Kidney (tissue), 14 donors: ENCODE data around the gene ATAD3A. TPM values are rescaled to one million over a fixed set of nuclear protein-coding genes. Genes with fewer than 3 reads are reported as not detected.

Source experiments
- DNase-seq, 5 donors: peaks; one replicate each; pipeline ENCODE4 v3.0.0-alpha.2; 2013 to 2020
- FAIRE-seq: peaks from 2 replicates; lab custom pipeline; 2012; peaks lifted over from hg19 to GRCh38; lab: Jason Lieb, UNC
- H3K27ac ChIP-seq, 2 donors: one replicate each; pipeline ENCODE4 v1.7.0; 2013; ENCODE audit warnings: low read depth in 2 of 2, low read length in 2 of 2, inconsistent platforms in 1 of 2
- H3K27me3 ChIP-seq: one replicate; pipeline ENCODE4 v1.7.1; 2013; ENCODE audit warnings: low read length, inconsistent platforms; ENCODE audit not compliant: control insufficient read depth, insufficient read depth
- H3K36me3 ChIP-seq, 3 donors: one replicate each; pipeline versions ENCODE4 v1.7.0 to v1.7.1; 2013; ENCODE audit warnings: low read length in 3 of 3, control low read depth in 1 of 3, inconsistent platforms in 1 of 3; ENCODE audit not compliant: insufficient read depth in 3 of 3, control insufficient read depth in 2 of 3
- H3K4me1 ChIP-seq, 3 donors: one replicate each; pipeline versions ENCODE4 v1.7.0 to v1.7.1; 2013; ENCODE audit warnings: low read length in 3 of 3, inconsistent platforms in 1 of 3, low read depth in 1 of 3; ENCODE audit not compliant: control insufficient read depth in 2 of 3, insufficient read depth in 2 of 3
- H3K4me3 ChIP-seq, 3 donors: one replicate each; pipeline versions ENCODE4 v1.7.0 to v1.8.1; 2013; ENCODE audit warnings: low read length in 3 of 3, control low read depth in 1 of 3, inconsistent platforms in 1 of 3
- H3K9ac ChIP-seq, 3 donors: one replicate each; pipeline versions ENCODE4 v1.7.0 to v1.7.1; 2013; ENCODE audit warnings: low read length in 3 of 3, control low read depth in 1 of 3, inconsistent platforms in 1 of 3
- H3K9me3 ChIP-seq, 3 donors: one replicate each; pipeline versions ENCODE4 v1.7.0 to v1.7.1; 2013; ENCODE audit warnings: low read length in 3 of 3, control low read depth in 1 of 3, inconsistent platforms in 1 of 3; ENCODE audit not compliant: control insufficient read depth in 2 of 3, insufficient read depth in 1 of 3
- intact Hi-C: fragments of 100-400 bp; cut with DNase I; formaldehyde crosslinking; loops from one replicate; pipeline ENCODE4 v1.11.1; 2022
- polyA plus RNA-seq: library from polyadenylated mRNA; stranded (reverse); fragments of 350-450 nt; fragmentation: Illumina TruSeq; extraction: RNeasy Lipid Tissue Mini Kit (QIAGEN cat#74804); gene quantifications from one replicate; pipeline ENCODE4 v1.2.3, GENCODE V29; 2014; ENCODE audit warnings: low read depth, low replicate concordance; ENCODE audit not compliant: insufficient read depth
- total RNA-seq: library from RNA; stranded (reverse); fragmentation: NEBNext Ultra II Directional; extraction: Animal tissue kit (Norgen Biotek cat#: 25700); gene quantifications from one replicate; pipeline ENCODE4 v1.2.1, GENCODE V29; 2021
- TF ChIP-seq, protein P1 (sequence below): IDR thresholded peaks from 3 replicates; pipeline ENCODE4 v1.5.1; 2012; ENCODE audit warnings: mild to moderate bottlenecking, moderate library complexity, borderline replicate concordance; ENCODE audit not compliant: insufficient read depth; ENCODE audit errors: extremely low read depth
- donor health status: control.
- donor health status: control.
- donor health status: control.
- donor health status: control.
- donor health status: control.
- donor health status: DM: yes; HTN: yes; CAD: no.
- donor health status: Normal renal cell carcinoma (clear cell type).

Gene ATAD3A
- total and polyA plus RNA-seq, 2 donors from 2014 or later: 17.5 to 19.1 TPM

GRCh38 chr1:1574721-1575537 is 63.0 kb downstream of the ATAD3A start, which contains the start of gene SSU72:
TSS of gene SSU72 (minus strand) at chr1:1574863. CDS start at chr1:1574557, 306 bp downstream.
- no peak for FAIRE-seq
- intact Hi-C loops: no loop called here
- Histone ChIP-seq H3K36me3 (no peaks in the 10 kb centered on the region), H3K9me3 (no peaks in the 10 kb centered on the region), H3K27ac (peak within 1 kb of the TSS; percentile 97), H3K9ac (peak within 1 kb of the TSS; percentile 89 to 93 (median 91)), H3K4me1 (peaks cover 0 to 7% (median 0%) of the 10 kb centered on the region in 3 donors), H3K27me3 (peaks cover 2% of the 10 kb centered on the region), H3K4me3 (peak within 1 kb of the TSS; percentile 92 to 99 (median 94))
- TF ChIP-seq, protein P1, sequence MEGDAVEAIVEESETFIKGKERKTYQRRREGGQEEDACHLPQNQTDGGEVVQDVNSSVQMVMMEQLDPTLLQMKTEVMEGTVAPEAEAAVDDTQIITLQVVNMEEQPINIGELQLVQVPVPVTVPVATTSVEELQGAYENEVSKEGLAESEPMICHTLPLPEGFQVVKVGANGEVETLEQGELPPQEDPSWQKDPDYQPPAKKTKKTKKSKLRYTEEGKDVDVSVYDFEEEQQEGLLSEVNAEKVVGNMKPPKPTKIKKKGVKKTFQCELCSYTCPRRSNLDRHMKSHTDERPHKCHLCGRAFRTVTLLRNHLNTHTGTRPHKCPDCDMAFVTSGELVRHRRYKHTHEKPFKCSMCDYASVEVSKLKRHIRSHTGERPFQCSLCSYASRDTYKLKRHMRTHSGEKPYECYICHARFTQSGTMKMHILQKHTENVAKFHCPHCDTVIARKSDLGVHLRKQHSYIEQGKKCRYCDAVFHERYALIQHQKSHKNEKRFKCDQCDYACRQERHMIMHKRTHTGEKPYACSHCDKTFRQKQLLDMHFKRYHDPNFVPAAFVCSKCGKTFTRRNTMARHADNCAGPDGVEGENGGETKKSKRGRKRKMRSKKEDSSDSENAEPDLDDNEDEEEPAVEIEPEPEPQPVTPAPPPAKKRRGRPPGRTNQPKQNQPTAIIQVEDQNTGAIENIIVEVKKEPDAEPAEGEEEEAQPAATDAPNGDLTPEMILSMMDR: peak; percentile 11
- DNase-seq: peak; percentile 91 to 97 (median 95)

DNA sequence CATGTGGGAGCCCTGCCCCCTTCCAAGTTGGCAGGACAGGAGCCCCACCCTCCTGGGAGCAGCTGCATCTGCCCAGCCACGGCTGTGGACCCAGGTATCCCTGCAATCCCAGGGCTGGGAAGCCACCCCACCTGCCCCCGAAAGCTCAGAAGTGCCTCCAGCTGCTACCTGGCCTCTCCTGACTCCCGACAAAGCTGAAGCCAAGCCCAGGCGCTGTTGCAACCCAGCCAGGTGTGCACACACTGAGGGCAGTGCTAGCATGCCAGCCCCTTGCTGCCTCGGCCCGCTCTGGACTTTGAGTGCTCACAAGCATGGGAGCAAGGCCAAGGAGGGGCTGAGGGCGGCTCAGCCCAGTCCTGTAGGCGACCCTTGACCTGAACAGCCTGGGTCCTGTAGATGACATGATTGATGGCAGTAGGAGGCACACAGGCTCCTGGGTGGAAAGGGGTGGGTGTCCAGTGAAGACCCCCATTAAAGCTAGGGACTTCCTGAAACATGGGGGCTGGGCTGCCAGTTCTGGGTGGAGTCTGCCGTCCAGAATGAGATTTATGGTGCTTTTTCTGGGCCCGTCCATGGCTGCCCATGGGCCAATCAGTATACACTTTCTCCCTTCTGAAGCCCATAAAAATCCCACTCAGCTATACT is 65.5 kb downstream of the ATAD3A start:
- peaks cover 0 to 7% (median 0%) of the 10 kb centered on the region in 3 donors for H3K4me1 ChIP-seq
- H3K4me3 ChIP-seq: no peak overlapping the region
- H3K9me3 ChIP-seq: no peaks in the 10 kb centered on the region
- H3K9ac ChIP-seq: no peak overlapping the region
- DNase-seq (no peak), FAIRE-seq (no peak)
- TF ChIP-seq, protein P1: no peak
- intact Hi-C loops: no loop called here
- peaks cover 2% of the 10 kb centered on the region for H3K27me3 ChIP-seq
- no peaks in the 10 kb centered on the region for H3K36me3 ChIP-seq
- no peak overlapping the region for H3K27ac ChIP-seq

GRCh38 chr1:1578371-1578940 is 66.5 kb downstream of the ATAD3A start:
- no peaks in the 10 kb centered on the region for H3K9me3 ChIP-seq
- peaks cover 2% of the 10 kb centered on the region for H3K27me3 ChIP-seq
- intact Hi-C loops: no loop called here
- peaks cover 0 to 7% (median 0%) of the 10 kb centered on the region in 3 donors for H3K4me1 ChIP-seq
- no peak overlapping the region for H3K4me3 ChIP-seq
- DNase-seq: no peak
- H3K27ac ChIP-seq: no peak overlapping the region
- H3K9ac ChIP-seq: no peak overlapping the region
- no peaks in the 10 kb centered on the region for H3K36me3 ChIP-seq
- TF ChIP-seq, protein P1: no peak
- FAIRE-seq: no peak
